EL (cell line): Measurements from ENCODE around the gene PRPSAP1.
"Not testable (repeated sequence)": the region's sequence is repeated elsewhere in the genome, so short reads cannot be mapped to it uniquely, and the experiment has no call there.

Source experiments
- DNase-seq: peaks from one replicate; pipeline ENCODE4 v3.0.0-alpha.2; 2016

Gene PRPSAP1

GRCh38 chr17:76359776-76360175 lies 6.1 kb upstream of the PRPSAP1 start:
- not testable (repeated sequence) for DNase-seq

- DNase-seq: no peak
Observed at GRCh38 chr17:76359375-76359774, 5.7 kb upstream of the PRPSAP1 start.

- DNase-seq: no peak
Observed at GRCh38 chr17:76357597-76358158, 4.0 kb upstream of the PRPSAP1 start.

GRCh38 chr17:76356803-76357456 lies 3.2 kb upstream of the PRPSAP1 start:
- no peak for DNase-seq

GRCh38 chr17:76354747-76355310 lies 1.1 kb upstream of the PRPSAP1 start:
- DNase-seq: no peak

- DNase-seq: no peak
Observed at GRCh38 chr17:76354317-76354729, 607 bp upstream of the PRPSAP1 start.

- DNase-seq: peak; percentile 21
Observed at GRCh38 chr17:76353004-76353598, 615 bp downstream of the PRPSAP1 start.

GRCh38 chr17:76351526-76352071 lies 2.1 kb downstream of the PRPSAP1 start:
- DNase-seq: no peak

- DNase-seq: no peak
Observed at GRCh38 chr17:76350463-76350862, 3.3 kb downstream of the PRPSAP1 start.

GRCh38 chr17:76346936-76347335 lies 6.8 kb downstream of the PRPSAP1 start:
- DNase-seq: not testable (repeated sequence)

- DNase-seq: no peak
Observed at GRCh38 chr17:76345377-76345974, 8.2 kb downstream of the PRPSAP1 start.

GRCh38 chr17:76343106-76343505 lies 10.6 kb downstream of the PRPSAP1 start:
- no peak for DNase-seq

GRCh38 chr17:76341301-76341700 lies 12.4 kb downstream of the PRPSAP1 start:
- DNase-seq: no peak

- DNase-seq: peak; percentile 50
Observed at GRCh38 chr17:76337413-76337777, 16.3 kb downstream of the PRPSAP1 start.

- no peak for DNase-seq
Observed at GRCh38 chr17:76336756-76337412, 16.8 kb downstream of the PRPSAP1 start.

GRCh38 chr17:76335716-76336381 lies 17.9 kb downstream of the PRPSAP1 start:
- no peak for DNase-seq

- DNase-seq: no peak
Observed at GRCh38 chr17:76333673-76334505, 19.8 kb downstream of the PRPSAP1 start.

- no peak for DNase-seq
Observed at GRCh38 chr17:76331083-76331482, 22.6 kb downstream of the PRPSAP1 start.

GRCh38 chr17:76329664-76330063 lies 24.1 kb downstream of the PRPSAP1 start:
- no peak for DNase-seq

GRCh38 chr17:76327696-76328095 lies 26.0 kb downstream of the PRPSAP1 start:
- no peak for DNase-seq

- no peak for DNase-seq
Observed at GRCh38 chr17:76326306-76326705, 27.4 kb downstream of the PRPSAP1 start.
